HG03521 (cell line): Measurements from ENCODE around the gene GALNT6.
"Not testable (repeated sequence)": the region's sequence is repeated elsewhere in the genome, so short reads cannot be mapped to it uniquely, and the experiment has no call there.

Experiments
- ATAC-seq: cut with Tn5 transposase; IDR thresholded peaks from one replicate; pipeline ENCODE4 v1.9.1; 2021; ENCODE audit warnings: mild to moderate bottlenecking, moderate library complexity; ENCODE audit not compliant: unreplicated experiment

GALNT6 gene

GRCh38 chr12:51324953-51325352, 66.3 kb downstream of the GALNT6 start:
- ATAC-seq: no peak

- ATAC-seq: peak; percentile 57
These were observed 67.0 kb downstream of the GALNT6 start, which contains the start of gene BIN2 for GRCh38 chr12:51323966-51324895. Gene BIN2, minus strand, starts transcription at chr12:51324174. Its CDS starts 72 bp downstream, at chr12:51324102.

- ATAC-seq: peak; percentile 2
These were observed 67.8 kb downstream of the GALNT6 start for GRCh38 chr12:51323317-51323960.

- no peak for ATAC-seq
These were observed 68.8 kb downstream of the GALNT6 start for GRCh38 chr12:51322452-51322851.

- no peak for ATAC-seq
These were observed 69.3 kb downstream of the GALNT6 start for GRCh38 chr12:51321882-51322281.

- no peak for ATAC-seq
These were observed 70.4 kb downstream of the GALNT6 start for GRCh38 chr12:51320695-51321320.

- no peak for ATAC-seq
These were observed 70.9 kb downstream of the GALNT6 start for GRCh38 chr12:51320311-51320694.

- no peak for ATAC-seq
These were observed 72.2 kb downstream of the GALNT6 start for GRCh38 chr12:51318846-51319599.

GRCh38 chr12:51318057-51318806, 73.0 kb downstream of the GALNT6 start:
- ATAC-seq: not testable (repeated sequence)

- ATAC-seq: no peak
These were observed 79.8 kb downstream of the GALNT6 start for GRCh38 chr12:51311389-51311788.

- no peak for ATAC-seq
These were observed 83.3 kb downstream of the GALNT6 start for GRCh38 chr12:51307655-51308593.

GRCh38 chr12:51306507-51306906, 84.7 kb downstream of the GALNT6 start:
- no peak for ATAC-seq
